ENCODE measurements around the gene CAVIN1.

Gene CAVIN1

DNA sequence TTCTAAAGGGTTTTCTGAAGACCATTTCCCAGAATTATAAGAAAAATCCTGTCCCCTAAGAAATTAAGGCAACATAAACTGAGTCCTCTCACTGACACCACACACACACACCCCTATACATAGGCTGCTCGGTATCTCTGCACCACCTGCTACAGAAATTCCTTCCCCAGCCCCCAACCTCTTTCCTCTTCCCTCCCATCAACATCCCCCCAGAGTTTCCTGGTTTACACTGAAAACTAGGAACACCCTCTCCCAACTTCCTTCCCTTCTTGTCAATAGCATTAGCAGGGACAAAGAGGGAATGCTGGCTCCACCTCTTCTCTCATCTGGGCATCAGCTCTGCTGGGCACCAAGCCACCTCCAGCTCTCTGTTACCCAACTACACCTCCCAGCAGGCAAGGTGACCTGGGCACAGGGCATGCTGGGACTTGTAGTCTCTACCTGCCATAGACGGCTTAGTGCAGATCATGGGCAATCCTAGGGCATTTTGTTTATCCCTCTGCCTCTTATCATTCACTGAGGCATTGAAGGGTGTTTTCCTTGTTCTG, 15.7 kb downstream of the CAVIN1 start:
- H3K27ac ChIP-seq: no peak overlapping the region
- TF ChIP-seq, protein P1, sequence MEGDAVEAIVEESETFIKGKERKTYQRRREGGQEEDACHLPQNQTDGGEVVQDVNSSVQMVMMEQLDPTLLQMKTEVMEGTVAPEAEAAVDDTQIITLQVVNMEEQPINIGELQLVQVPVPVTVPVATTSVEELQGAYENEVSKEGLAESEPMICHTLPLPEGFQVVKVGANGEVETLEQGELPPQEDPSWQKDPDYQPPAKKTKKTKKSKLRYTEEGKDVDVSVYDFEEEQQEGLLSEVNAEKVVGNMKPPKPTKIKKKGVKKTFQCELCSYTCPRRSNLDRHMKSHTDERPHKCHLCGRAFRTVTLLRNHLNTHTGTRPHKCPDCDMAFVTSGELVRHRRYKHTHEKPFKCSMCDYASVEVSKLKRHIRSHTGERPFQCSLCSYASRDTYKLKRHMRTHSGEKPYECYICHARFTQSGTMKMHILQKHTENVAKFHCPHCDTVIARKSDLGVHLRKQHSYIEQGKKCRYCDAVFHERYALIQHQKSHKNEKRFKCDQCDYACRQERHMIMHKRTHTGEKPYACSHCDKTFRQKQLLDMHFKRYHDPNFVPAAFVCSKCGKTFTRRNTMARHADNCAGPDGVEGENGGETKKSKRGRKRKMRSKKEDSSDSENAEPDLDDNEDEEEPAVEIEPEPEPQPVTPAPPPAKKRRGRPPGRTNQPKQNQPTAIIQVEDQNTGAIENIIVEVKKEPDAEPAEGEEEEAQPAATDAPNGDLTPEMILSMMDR (IDR thresholded peaks at IDR 0.05): no peak
- TF ChIP-seq ZFX (IDR thresholded peaks at IDR 0.05; ENCODE audit: borderline replicate concordance): no peak

DNA sequence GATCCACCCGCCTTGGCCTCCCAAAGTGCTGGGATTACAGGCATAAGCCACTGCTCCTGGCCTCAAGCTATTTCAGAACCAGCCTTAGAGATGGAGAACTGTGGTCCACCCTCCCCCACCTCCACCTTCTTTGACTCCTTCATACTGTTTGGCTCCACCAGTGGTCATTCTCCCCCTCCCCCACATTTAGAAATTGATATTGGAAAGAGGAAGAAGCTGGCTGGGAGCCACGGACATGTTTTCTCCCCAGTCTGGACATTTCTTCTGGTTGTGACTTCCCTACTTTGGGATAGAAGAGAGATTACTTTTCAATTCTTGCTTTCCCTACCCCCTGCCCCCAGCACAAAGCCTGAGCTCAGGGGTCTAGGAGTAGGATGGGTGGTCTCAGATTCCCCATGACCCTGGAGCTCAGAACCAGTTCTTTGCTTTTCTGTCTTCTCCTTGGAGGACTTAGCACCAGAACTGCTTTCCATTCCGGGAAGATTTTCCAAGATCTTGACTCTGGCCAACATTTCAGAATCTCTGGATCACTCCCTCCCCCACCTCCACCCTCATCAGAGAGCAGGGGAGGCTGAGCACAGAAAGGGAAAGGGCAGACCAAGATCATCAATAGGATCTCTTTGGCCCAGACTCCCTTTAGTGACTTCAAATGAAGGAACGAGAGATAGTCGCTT, 16.3 kb downstream of the CAVIN1 start:
- no peak overlapping the region for H3K27ac ChIP-seq
- TF ChIP-seq, protein P1 (IDR thresholded peaks at IDR 0.05): no peak
- TF ChIP-seq ZFX (IDR thresholded peaks at IDR 0.05; ENCODE audit: borderline replicate concordance): no peak

DNA sequence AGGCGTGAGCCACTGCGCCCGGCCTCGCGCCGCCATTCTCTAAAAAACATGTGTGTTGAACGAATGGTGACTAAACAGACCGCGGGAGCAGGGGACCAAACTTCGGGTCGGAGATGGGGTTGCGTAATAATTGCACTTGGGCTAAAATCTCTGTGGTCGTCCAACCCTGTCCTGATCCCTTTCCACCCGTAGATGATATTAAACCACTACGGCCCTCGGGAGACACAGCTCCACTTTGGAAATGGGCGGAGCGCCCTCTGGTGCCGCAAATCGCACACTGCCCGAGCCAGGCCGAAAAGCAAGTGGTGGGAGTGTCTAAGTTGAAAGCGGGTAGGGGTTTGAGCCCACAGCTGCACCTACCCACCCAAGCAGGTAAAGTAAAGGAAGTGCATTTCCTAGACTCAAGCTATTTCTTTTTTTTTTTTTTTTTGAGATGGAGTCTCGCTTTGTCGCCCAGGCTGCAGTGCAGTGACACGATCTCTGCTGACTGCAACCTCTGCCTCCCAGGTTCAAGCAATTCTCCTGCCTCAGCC, 17.0 kb downstream of the CAVIN1 start:
- no peak for TF ChIP-seq ZFX (IDR thresholded peaks at IDR 0.05; ENCODE audit: borderline replicate concordance)
- TF ChIP-seq, protein P1 (IDR thresholded peaks at IDR 0.05): peak; percentile 93
- H3K27ac ChIP-seq: no peak overlapping the region

GRCh38 chr17:42405076-42405475, 18.0 kb downstream of the CAVIN1 start:
- no peak for TF ChIP-seq ZFX (IDR thresholded peaks at IDR 0.05; ENCODE audit: borderline replicate concordance)
- TF ChIP-seq, protein P1 (IDR thresholded peaks at IDR 0.05): no peak
- H3K27ac ChIP-seq: no peak overlapping the region

- no peak overlapping the region for H3K27ac ChIP-seq
- TF ChIP-seq, protein P1 (IDR thresholded peaks at IDR 0.05): no peak
- TF ChIP-seq ZFX (IDR thresholded peaks at IDR 0.05; ENCODE audit: borderline replicate concordance): no peak
Observed at GRCh38 chr17:42404326-42405055, 18.6 kb downstream of the CAVIN1 start.

GRCh38 chr17:42403150-42403549, 19.9 kb downstream of the CAVIN1 start:
- TF ChIP-seq ZFX (IDR thresholded peaks at IDR 0.05; ENCODE audit: borderline replicate concordance): no peak
- TF ChIP-seq, protein P1 (IDR thresholded peaks at IDR 0.05): no peak

More at GRCh38 chr17:42403150-42403549, 19.9 kb downstream of the CAVIN1 start:
- no peak overlapping the region for H3K27ac ChIP-seq

All from 22Rv1 (cell line).